ENCODE results near the gene GSPT1. TPM values are rescaled to one million over a fixed set of nuclear protein-coding genes. Genes with fewer than 3 reads are reported as not detected.
"Not testable (repeated sequence)": the region's sequence is repeated elsewhere in the genome, so short reads cannot be mapped to it uniquely, and the experiment has no call there.

GSPT1 gene
- polyA plus RNA-seq, 2 of the 4 experiments (the other 2 are of a cell fraction): 163 to 215 TPM

GRCh38 chr16:11955713-11956123 lies 40.0 kb upstream of the GSPT1 start:
- DNase-seq (ENCODE audit: low read depth in 1 of 2, low spot score in 1 of 2): peak in 1 of 2 experiments; percentile 12
- peak overlapping the region in 1 of 2 experiments; percentile 27; a peak in 1 of 6 replicates for H3K27ac ChIP-seq
- ChIA-PET POLR2A (no interaction called here), CTCF (interaction anchor here (2.8 kb wide), 1 partner anchor 113 kb away, joined by 14 read pairs; no protein-coding TSS in a partner anchor)
- H3K4me1 ChIP-seq: 0 out of 3 replicates have a peak, but pooled peaks cover 3% of the 10 kb centered on the region
- no peak for TF ChIP-seq CEBPB (IDR thresholded peaks at IDR 0.05)
- TF ChIP-seq GATA3 (IDR thresholded peaks at IDR 0.05; ENCODE audit: borderline replicate concordance): no peak
- TF ChIP-seq POLR2A (IDR thresholded peaks at IDR 0.05; ENCODE audit: low read length): no peak
- TF ChIP-seq HOXA7 (CRISPR knock-in tag; IDR thresholded peaks at IDR 0.05): no peak
- 30% methylated on average over 8 of the region's 8 CpGs for WGBS (ENCODE audit: missing lambda C conversion rate)
- H3K9me3 ChIP-seq: no peaks in the 10 kb centered on the region
- peak overlapping the region; percentile 27; the same call in 2 of the 3 replicates for H3K4me2 ChIP-seq
- H3K4me3 ChIP-seq: no peak overlapping the region
- ATAC-seq: peak; percentile 43 to 54; a peak in 5 of 6 replicates
- no peak for FAIRE-seq

DNA sequence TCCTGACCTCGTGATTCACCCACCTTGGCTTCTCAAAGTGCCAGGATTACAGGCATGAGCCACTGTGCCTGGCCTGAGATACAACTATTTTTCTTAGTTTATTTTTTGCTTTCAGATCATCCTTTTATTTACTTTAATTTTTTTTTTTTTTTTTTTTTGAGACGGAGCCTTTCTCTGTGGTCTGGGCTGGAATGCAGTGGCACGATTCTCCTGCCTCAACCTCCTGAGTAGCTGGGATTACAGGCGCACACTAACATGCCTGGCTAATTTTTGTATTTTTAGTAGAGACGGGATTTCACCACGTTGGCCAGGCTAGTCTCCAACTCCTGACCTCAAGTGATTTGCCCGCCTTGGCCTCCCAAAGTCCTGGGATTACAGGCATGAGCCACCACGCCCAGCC lies 37.8 kb upstream of the GSPT1 start:
- H3K4me1 ChIP-seq; H3K9me3 ChIP-seq; FAIRE-seq; POLR2A ChIA-PET; H3K27ac ChIP-seq; DNase-seq (ENCODE audit: low read depth in 1 of 2, low spot score in 1 of 2); H3K4me2 ChIP-seq; H3K4me3 ChIP-seq; ATAC-seq: not testable (repeated sequence)
- CTCF ChIA-PET: interaction anchor here (2.8 kb wide), 1 partner anchor 115 kb away, joined by 14 read pairs; no protein-coding TSS in a partner anchor
- 62% methylated on average over 8 of the region's 8 CpGs for WGBS (ENCODE audit: missing lambda C conversion rate)

DNA sequence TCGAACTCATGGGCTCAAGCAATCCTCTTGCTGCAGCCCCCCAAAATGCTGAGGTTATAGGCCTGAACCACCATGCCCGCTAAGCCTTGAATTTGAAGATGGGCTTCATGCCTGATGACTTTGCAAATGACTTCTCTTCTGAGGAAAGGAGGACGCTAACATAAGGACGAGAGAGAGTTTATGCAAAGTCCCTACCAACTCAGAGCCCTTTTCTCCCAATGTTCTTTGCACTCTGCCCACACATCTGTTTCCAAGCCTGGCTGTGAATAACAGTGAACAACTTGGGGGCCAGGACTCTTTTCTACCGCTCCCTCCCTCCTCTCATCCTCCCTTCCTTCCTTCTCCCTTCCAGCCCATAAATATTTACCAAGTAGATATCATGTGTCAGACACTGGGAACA lies 34.6 kb upstream of the GSPT1 start:
- ChIA-PET CTCF (no interaction called here), POLR2A (no interaction called here)
- DNase-seq (ENCODE audit: low read depth in 1 of 2, low spot score in 1 of 2): no peak
- TF ChIP-seq, protein P1, sequence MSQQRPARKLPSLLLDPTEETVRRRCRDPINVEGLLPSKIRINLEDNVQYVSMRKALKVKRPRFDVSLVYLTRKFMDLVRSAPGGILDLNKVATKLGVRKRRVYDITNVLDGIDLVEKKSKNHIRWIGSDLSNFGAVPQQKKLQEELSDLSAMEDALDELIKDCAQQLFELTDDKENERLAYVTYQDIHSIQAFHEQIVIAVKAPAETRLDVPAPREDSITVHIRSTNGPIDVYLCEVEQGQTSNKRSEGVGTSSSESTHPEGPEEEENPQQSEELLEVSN (IDR thresholded peaks at IDR 0.05; ENCODE audit: borderline replicate concordance, low read depth): no peak
- TF ChIP-seq POLR2AphosphoS2 (conservative IDR thresholded peaks at IDR 0.05; ENCODE audit: low read length): no peak
- H3K4me1 ChIP-seq: no peaks in the 10 kb centered on the region
- no peaks in the 10 kb centered on the region for H3K9me3 ChIP-seq
- no peak; a peak in 1 of 6 replicates for ATAC-seq
- no peak for FAIRE-seq
- H3K4me2 ChIP-seq: no peak overlapping the region
- H3K27ac ChIP-seq: no peak overlapping the region
- WGBS (ENCODE audit: missing lambda C conversion rate): 82% methylated on average over 5 of the region's 5 CpGs
- H3K4me3 ChIP-seq: no peak overlapping the region

GRCh38 chr16:11949527-11949926 lies 33.8 kb upstream of the GSPT1 start:
- 27% methylated on average over 4 of the region's 4 CpGs for WGBS (ENCODE audit: missing lambda C conversion rate)
- Histone ChIP-seq H3K27ac (no peak overlapping the region), H3K4me2 (no peak overlapping the region), H3K9me3 (no peaks in the 10 kb centered on the region), H3K4me1 (no peaks in the 10 kb centered on the region), H3K4me3 (no peak overlapping the region)
- CTCF ChIA-PET: interaction anchor here (0.6 to 2.4 kb wide), 12 partner anchors 9 to 119 kb away, joined by 3 to 27 read pairs (median 3); partner anchors contain the start of genes SNX29 and TNFRSF17
- FAIRE-seq: no peak
- POLR2A ChIA-PET: interaction anchor here (1.6 kb wide), 1 partner anchor 27 kb away, joined by 4 read pairs; the partner anchor contains the start of gene SNX29
- TF ChIP-seq BHLHE40 (IDR thresholded peaks at IDR 0.05; ENCODE audit: low read depth, low read length) (no peak), NFE2L2 (conservative IDR thresholded peaks at IDR 0.05; ENCODE audit: low read length) (no peak), RAD21 (conservative IDR thresholded peaks at IDR 0.05 in 1 of 2, IDR thresholded peaks at IDR 0.05 in 1 of 2) (peak; percentile 60 to 69), ZNF302 (CRISPR knock-in tag; IDR thresholded peaks at IDR 0.05) (no peak), KDM1A (IDR thresholded peaks at IDR 0.05; ENCODE audit: low read depth) (no peak), POLR2AphosphoS2 (conservative IDR thresholded peaks at IDR 0.05; ENCODE audit: low read length) (no peak), RARB (CRISPR knock-in tag; IDR thresholded peaks at IDR 0.05) (no peak), TFCP2L1 (CRISPR knock-in tag; IDR thresholded peaks at IDR 0.05) (no peak), SMC3 (IDR thresholded peaks at IDR 0.05) (peak; percentile 66)
- TF ChIP-seq, protein P2, sequence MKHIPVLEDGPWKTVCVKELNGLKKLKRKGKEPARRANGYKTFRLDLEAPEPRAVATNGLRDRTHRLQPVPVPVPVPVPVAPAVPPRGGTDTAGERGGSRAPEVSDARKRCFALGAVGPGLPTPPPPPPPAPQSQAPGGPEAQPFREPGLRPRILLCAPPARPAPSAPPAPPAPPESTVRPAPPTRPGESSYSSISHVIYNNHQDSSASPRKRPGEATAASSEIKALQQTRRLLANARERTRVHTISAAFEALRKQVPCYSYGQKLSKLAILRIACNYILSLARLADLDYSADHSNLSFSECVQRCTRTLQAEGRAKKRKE (CRISPR knock-in tag; IDR thresholded peaks at IDR 0.05; ENCODE audit: low read depth): no peak
- TF ChIP-seq, protein P3, sequence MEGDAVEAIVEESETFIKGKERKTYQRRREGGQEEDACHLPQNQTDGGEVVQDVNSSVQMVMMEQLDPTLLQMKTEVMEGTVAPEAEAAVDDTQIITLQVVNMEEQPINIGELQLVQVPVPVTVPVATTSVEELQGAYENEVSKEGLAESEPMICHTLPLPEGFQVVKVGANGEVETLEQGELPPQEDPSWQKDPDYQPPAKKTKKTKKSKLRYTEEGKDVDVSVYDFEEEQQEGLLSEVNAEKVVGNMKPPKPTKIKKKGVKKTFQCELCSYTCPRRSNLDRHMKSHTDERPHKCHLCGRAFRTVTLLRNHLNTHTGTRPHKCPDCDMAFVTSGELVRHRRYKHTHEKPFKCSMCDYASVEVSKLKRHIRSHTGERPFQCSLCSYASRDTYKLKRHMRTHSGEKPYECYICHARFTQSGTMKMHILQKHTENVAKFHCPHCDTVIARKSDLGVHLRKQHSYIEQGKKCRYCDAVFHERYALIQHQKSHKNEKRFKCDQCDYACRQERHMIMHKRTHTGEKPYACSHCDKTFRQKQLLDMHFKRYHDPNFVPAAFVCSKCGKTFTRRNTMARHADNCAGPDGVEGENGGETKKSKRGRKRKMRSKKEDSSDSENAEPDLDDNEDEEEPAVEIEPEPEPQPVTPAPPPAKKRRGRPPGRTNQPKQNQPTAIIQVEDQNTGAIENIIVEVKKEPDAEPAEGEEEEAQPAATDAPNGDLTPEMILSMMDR (IDR thresholded peaks at IDR 0.05): peak; percentile 60
- peak; percentile 55 to 62 for DNase-seq (ENCODE audit: low read depth in 1 of 2, low spot score in 1 of 2)
- peak; percentile 95 to 98 for ATAC-seq
